ENCODE results near the gene ABCB8.

The ABCB8 gene

GRCh38 chr7:151028131-151028947 lies at the start of gene ABCB8:
TSS of gene ABCB8 (plus strand) at chr7:151028450. CDS start at chr7:151028516, 66 bp downstream.
- peak; percentile 97 for DNase-seq

DNA sequence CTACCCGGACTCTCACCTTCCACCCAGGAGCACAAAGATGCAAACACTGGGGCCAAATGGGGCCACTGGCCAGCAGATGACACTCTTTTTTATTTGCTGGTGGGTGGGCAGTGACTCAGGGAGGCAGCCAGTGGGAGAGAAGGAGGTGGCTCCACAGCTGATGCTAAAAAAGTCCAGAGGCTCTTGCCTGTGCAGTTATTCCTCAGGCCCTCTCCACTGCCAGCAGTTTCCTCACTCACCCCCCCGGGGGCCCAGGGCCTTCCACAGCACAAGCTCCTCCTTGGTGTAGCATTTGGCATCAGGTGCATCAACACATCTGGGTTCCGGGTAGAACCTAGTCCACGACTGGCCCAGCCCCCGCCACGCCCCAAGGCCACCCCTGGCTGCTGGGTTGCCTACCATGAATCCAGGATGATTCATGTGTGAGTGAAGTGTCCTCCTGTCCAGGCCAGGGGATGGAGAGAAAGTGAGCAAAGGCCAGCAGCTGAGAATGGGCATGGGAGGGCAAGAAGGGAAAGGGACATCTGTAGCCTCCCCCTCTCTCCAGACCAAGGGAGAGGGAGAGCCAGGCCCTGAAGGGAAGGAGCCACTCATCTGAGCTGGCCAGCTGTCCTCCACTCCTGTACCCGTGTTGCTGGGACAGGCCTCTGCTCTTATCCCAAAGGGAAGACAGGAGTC lies 48.4 kb upstream of the ABCB8 start:
- DNase-seq, result no peak

DNA sequence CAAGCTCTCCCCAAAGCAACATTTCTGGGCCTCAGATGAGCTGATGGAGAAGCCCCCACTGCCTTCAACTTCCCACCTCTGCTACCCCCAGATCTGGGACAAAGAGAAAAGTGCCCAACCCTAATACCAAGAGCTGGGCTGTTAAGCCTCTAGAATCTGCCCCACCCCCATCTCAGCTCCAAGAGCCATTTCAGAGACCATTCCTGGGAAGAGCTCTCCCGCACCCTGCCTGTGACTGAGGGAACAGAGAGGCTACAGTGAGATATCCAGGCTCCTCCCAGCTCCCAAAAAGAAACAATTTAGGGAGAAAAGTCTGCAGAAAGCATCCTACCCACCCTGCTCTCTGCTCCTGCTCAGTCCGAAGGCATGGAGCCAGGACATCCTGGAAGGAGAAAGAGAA lies 47.6 kb upstream of the ABCB8 start:
- no peak for DNase-seq

DNA sequence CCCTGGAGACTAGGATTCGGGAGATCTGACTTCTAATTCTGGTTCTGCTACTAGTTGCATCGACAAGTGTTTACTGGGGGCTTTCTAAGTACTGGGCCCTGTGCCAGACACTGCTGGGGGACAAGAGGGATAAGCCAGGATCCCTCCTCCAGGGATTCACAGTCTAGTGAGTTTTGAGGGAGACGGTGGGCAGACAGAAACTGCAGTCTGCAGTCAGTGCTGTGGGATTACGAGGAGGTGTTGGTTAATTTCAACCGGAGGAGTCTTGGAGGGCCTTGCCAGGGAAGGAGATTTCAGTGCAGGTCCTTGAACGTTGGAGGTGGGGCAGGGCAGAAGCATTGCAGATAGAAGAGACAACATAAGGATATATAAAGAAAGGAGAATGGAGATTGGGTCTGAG lies 46.6 kb upstream of the ABCB8 start:
- no peak for DNase-seq

- no peak for DNase-seq
Measured at GRCh38 chr7:150982351-150982750, 45.9 kb upstream of the ABCB8 start.

- no peak for DNase-seq
Measured at GRCh38 chr7:150983893-150984368, 44.3 kb upstream of the ABCB8 start.

GRCh38 chr7:150986099-150986512 lies 42.1 kb upstream of the ABCB8 start:
- peak; percentile 36 for DNase-seq

- DNase-seq, result no peak
Measured at GRCh38 chr7:150986556-150986955, 41.7 kb upstream of the ABCB8 start.

GRCh38 chr7:150988230-150989226 lies 39.7 kb upstream of the ABCB8 start:
- peak; percentile 28 for DNase-seq

DNA sequence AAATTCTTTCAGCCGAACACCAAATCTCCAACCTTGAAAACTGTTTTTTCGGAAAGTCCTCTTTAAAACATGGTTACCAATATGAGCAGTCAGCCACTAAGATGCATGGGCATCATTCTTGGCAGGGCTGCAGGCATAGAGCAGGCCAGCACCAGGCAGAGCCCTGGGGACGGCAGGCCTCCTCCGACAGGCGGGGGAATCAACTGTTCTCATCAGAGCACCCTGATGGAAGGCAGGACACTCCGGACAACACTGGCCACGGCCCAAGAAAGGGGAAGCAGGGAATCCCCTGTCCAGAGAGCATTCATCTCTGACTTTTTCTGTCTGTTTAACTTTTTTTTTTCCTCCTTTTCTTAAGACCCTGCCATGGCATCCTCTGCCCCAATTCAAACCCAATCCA lies 38.8 kb upstream of the ABCB8 start:
- DNase-seq, result no peak

GRCh38 chr7:150990416-150991186 lies 37.6 kb upstream of the ABCB8 start, which contains the start of gene NOS3:
TSS of gene NOS3 (plus strand) at chr7:150991017. CDS start at chr7:150993804, 2,787 bp downstream.
- no peak for DNase-seq

GRCh38 chr7:150992051-150992640 lies 36.1 kb upstream of the ABCB8 start:
- DNase-seq, result no peak

DNA sequence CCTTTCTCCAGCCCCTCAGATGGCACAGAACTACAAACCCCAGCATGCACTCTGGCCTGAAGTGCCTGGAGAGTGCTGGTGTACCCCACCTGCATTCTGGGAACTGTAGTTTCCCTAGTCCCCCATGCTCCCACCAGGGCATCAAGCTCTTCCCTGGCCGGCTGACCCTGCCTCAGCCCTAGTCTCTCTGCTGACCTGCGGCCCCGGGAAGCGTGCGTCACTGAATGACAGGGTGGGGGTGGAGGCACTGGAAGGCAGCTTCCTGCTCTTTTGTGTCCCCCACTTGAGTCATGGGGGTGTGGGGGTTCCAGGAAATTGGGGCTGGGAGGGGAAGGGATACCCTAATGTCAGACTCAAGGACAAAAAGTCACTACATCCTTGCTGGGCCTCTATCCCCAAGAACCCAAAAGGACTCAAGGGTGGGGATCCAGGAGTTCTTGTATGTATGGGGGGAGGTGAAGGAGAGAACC lies 35.4 kb upstream of the ABCB8 start:
- peak; percentile 13 for DNase-seq

DNA sequence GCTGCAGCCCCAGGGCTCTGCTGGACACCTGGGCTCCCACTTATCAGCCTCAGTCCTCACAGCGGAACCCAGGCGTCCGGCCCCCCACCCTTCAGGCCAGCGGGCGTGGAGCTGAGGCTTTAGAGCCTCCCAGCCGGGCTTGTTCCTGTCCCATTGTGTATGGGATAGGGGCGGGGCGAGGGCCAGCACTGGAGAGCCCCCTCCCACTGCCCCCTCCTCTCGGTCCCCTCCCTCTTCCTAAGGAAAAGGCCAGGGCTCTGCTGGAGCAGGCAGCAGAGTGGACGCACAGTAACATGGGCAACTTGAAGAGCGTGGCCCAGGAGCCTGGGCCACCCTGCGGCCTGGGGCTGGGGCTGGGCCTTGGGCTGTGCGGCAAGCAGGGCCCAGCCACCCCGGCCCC lies 34.7 kb upstream of the ABCB8 start:
- no peak for DNase-seq

DNA sequence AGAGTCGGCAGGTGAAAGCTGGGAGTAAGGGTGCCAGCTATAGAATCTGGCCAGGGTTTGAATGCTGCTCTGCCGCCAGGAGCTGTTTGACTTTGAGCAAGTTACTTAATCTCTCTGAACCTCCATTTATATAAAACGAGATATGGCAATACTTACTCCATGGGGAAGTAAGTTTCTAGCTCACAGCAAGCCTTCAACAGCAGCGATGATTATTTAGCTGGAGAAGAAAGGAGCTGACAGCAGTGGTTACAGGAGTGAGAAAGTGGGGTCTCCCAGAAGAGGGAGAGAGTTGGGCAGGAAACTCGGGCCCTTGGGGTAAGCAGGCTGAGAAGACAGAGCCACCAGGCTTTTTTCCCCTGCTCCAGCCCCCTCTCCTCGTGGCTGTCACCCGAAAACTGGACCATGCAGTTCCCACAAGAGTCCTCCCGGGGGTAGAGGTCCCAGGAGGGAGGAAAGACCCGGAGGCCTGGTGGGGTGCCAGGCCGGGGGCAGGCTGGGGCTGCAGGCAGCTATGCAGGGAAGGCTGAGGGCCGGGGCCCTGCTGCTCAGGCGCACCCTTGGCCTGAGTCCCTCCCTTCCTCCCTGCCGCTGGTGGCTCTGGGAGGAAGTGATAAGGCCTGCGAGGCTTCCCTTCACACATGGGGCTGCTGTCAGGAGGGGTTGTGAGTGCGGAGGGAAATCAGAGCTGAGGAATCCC lies 34.0 kb upstream of the ABCB8 start:
- DNase-seq, result no peak

GRCh38 chr7:150994838-150995510 lies 33.3 kb upstream of the ABCB8 start:
- no peak for DNase-seq

GRCh38 chr7:150996376-150997074 lies 31.7 kb upstream of the ABCB8 start:
- no peak for DNase-seq

- DNase-seq, result no peak
Measured at GRCh38 chr7:150997075-150997511, 31.2 kb upstream of the ABCB8 start.

DNA sequence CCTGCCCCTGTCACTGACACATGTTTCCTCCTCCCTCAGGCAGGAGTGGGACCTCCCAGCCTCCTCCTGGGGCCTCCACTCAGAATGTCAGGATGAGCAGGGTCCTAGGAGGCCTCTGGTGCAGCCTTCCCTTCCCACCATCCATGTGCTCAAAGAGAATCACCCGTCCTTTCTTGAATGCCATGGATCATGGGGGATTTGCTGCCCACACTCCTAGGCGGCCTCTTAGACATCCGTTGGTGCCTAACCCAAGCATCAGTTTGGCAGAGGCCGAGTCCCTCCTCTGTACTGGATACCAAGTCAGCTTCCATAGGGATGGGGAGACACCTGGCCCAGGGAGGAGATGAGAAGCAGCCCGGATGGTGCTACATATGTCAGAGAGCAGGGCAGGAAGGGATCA lies 30.4 kb upstream of the ABCB8 start:
- DNase-seq, result no peak

GRCh38 chr7:150998341-150998740 lies 29.9 kb upstream of the ABCB8 start:
- no peak for DNase-seq
